NCI-H1105 treated with DMSO at 0.1 percent for 48 hours (cell line): Measurements from ENCODE around the gene NR6A1.

Source experiments
- DNase-seq: peaks from one replicate; lab custom pipeline; 2025; lab: John Stamatoyannopoulos, UW

The NR6A1 gene

DNA sequence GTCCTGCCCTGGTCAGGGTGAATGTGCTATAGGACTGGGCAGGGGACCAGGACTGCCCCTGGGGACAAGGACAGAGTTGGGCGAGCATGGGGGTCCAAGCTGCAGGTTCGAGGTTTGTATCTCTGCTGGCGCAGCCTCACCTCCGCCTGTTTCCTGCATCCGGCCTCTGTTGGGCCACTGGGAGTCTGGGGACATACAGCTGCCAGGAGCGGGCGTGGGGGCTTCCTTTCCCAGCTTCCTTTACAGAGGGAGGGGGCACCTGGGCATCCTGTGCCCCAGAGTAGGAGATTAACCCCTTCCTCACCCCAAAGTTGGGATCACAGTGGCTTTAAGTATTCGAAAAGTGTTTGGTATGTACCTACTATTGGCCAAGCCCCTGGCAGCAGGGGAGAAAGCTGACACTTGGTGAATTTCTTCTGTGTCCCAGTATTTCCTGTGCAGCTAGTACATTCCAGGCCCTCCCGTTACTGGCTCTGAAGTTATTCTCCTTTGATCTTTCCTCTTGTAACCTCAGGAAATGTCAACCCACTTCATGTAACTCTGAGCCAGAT, 24.8 kb upstream of the NR6A1 start:
- no peak for DNase-seq

DNA sequence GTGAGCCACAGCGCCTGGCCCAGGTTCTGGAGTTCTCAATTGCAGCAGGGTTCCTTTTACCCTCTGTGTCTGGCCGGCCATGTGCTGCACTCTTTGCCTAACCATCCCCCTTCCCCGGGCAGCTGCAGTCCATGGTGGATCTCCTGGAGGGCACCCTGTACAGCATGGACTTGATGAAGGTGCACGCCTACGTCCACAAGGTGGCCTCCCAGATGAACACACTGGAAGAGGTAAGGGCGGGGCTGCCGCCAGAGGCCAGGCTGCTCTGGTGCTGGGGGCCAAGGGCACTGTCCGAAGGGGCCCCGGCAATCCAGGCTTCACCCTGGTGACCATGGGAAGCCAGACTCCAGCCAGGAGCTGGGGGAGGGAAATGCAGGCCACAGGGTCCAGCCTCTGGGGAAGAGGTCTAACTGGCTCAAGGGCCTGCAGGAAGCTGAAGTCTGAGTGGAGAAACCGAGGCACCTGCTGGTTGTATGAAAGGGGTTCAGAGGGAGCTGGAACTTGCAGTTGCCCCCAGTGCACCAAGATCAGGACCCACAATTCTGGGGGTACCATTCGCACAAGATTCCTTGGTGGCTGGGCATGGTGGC, 23.9 kb upstream of the NR6A1 start:
- no peak for DNase-seq

DNA sequence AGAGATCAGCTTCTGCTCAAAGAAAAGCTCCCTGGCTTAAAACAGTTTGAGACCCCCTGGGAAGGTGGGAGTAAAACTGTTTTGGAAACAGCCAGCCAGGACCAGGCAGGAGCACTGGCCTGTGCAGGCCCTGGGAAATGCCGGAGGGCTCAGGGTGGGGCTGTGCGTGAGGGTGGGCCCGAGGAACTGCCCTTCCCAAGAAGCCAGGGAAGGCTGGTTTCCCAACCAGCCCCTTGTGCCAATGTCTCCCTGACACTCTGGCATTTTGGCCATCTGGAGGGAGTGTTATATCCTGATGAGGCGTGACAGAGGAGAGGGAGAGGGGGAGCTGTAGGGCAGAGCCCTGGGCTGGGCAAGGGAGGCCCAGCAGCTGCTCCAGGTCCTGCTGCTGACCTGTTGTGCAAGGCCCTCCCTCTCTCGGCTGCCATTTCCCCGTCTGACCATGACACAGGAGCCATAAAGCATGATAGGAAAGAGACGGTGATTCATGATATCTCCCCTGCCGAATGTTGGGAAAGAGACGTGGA, 22.0 kb upstream of the NR6A1 start:
- no peak for DNase-seq

DNA sequence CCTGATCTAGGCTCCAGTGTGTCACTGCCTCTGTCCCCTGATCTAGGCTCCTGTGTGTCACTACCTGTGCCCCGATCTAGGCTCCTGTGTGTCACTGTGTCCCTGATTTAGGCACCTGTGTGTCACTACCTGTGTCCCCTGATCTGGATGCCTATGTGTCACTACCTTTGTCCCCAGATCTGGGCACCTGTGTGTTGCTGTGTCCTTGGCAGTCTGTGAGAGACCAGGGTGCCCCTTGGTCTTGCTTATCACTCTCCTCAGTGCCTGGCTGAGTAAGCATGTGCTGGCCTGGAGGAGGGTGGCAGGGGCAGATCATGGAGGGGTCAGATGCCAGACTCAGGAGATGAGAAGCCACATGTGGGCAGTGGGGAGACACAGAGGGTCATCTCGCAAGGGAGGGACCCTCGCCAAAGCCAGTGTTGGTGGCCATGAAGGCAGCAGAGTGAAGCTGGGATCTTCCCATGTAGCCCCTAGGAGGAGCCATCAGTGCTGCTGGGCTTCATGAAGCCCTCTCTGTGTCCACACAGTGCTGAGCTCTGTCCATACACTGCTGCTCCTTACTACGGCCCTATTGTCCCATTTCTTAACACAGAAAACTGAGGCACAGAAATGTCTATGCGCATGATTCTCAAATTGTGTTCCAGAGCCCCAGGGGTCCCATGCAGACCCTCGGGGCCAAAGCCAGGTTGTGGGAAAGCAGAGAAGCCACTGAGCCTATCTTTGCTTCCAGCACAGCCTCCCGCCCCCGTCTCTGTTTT, 21.3 kb upstream of the NR6A1 start:
- no peak for DNase-seq

DNA sequence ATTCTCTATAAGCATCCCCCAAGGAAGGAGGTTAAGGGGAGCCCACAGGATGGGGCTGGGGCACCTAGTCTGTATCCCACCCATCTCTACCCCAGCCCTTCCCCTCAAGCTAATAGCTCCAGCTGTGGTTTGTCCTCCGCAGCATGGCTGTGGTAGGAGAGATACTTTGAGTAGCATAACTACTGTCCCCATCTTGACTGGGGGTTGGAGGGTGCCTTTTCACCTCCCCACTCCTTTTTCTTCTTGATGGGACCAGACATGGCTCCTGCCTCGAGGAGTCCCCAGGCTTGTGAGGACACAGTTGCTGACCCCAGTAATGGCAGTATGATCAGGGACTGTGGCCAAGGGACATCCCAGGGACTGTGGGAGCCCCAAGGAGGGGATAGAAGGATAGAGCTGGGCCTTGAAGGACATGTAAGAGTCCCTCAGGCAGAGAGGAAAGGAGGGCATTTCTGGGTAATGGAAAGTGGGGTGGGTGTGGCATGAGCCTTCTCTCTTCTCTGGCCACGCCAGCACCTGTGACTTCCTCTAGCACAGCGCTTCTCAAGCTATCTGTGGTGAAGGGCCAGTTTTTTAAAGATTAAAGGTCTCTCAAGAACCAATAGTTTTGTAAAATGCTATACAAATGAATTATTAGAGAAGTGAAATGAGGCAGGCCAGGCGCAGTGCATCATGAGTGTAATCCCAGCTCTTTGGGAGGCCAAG, 19.8 kb upstream of the NR6A1 start:
- DNase-seq = no peak

DNA sequence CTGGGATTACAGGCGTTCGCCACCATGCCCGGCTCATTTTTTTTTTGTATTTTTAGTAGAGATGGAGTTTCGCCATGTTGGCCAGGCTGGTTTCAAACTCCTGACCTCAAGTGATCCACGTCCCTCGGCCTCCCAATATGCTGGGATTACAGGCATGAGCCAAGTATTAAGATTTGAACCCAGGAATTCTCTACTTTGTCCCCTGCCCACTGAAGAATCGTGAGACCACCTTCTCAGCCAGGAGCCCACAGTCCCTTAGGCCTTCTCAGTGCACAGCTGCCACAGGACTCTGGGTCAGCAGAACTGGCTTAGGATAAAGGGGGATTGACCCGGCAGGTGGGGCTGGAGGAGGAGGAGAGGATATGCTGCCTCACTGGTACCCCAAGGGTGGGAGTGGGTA, 19.2 kb upstream of the NR6A1 start:
- no peak for DNase-seq

DNA sequence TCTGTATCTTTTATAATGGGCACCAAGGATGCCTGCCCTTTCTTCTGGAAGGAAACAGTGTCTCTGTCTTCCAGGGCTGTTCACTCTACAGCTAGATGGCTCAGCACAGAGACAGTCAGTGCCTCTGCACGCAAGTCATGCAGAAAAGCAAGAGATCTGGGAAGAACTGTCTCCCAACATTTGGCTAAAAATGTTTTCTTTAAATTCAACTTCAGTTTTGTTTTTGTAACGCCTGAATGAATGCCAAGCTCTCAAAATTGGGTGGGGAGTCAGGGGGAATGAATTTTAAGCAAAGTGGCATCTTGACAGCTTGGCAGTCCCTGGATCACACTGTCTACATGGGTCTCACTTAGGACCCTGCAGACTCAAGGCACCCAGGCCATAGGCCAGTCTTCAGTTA, 18.4 kb upstream of the NR6A1 start:
- DNase-seq = no peak

DNA sequence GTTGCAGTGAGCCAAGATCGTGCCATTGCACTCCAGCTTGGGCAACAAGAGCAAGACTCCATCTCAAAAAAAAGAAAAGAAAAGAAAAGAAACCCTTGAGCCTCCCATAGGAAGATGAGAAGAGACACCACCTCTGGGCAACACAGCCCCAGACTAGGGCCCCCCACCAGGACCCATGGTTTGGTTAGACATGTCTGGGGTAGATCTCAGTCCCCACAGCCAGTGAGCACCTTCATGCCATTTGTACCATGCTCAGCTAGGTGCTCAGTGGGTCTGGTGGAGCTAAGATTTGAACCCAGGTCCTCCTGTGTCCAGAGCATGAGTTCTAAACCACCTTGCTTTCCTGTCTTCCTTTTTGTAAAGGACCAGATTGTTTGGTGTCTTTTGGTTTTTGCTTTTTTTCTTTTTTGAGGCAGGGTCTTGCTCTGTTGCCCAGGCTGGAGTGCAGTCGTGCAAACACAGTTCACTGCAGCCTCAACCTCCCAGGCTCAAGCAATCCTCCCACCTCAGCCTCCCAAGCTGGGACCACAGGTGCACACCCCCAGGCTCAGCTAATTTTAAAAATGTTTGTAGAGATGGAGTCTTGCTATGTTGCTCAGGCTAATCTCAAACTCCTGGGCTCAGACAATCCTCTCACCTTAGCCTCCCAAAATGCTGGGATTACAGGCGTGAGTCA, 17.6 kb upstream of the NR6A1 start:
- DNase-seq = no peak

DNA sequence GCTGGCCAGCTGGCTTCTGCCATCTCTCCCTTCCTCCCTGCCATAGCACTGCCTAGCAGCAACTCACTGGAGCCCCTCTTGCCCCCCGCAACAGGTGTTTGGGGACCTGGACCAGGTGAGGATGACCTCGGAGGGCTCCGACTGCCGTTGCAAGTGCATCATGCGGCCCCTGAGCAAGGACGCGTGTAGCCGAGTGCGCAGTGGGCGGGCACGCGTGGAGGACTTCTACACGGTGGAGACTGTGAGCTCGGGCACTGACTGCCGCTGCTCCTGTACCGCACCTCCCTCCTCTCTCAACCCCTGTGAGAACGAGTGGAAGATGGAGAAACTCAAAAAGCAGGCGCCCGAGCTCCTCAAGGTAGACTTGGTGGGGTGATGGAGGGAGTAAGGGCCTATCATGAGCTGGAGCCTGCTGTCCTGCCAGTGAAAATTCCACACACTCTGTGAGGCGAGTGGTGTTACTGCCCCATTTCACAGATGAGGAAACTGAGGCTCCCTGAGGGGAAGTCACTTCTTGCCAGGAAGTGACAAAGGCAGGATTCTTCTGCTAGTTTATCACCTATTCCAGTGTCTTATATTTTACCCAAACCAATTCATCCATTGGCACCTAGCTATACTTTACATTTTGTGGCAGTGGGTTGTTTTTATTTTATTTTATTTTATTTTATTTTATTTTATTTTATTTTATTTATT, 15.9 kb upstream of the NR6A1 start:
- no peak for DNase-seq

DNA sequence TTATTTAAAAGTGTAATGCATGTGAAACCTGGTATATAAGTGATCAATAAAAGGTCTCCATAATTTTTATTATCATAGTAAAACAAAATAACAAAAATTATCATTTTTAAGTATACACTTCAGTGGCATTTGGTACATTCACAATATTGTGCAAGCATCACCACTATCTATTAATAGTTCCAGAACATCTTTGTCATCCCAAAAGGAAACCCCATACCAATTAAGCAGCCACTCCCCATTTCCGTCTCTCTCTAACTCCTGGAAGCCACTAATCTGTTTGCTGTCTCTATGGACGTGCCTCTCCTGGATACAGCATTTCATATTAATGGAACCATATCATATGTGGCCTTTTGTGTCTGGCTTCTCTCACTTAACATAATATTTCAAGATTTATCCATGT, 13.4 kb upstream of the NR6A1 start:
- DNase-seq = no peak

DNA sequence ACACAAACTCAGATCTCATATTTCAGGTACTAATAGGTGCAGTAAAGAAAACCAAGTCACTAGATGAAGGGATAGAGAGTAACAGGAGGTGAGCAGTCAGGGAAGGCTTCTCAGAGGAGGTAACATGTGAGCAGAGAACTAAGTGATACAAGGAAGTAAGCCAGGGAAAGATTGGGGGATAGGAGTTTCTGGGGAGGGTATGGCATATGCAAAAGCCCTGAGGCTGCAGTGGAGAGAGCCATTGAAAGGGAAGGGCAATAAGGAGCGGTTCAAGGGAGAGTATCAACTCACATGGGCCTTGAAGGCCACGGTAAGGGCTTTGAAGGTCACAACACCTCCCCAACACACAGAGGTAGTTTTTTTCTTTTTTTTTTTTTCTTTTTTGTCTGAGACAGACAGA, 12.7 kb upstream of the NR6A1 start:
- no peak for DNase-seq

DNA sequence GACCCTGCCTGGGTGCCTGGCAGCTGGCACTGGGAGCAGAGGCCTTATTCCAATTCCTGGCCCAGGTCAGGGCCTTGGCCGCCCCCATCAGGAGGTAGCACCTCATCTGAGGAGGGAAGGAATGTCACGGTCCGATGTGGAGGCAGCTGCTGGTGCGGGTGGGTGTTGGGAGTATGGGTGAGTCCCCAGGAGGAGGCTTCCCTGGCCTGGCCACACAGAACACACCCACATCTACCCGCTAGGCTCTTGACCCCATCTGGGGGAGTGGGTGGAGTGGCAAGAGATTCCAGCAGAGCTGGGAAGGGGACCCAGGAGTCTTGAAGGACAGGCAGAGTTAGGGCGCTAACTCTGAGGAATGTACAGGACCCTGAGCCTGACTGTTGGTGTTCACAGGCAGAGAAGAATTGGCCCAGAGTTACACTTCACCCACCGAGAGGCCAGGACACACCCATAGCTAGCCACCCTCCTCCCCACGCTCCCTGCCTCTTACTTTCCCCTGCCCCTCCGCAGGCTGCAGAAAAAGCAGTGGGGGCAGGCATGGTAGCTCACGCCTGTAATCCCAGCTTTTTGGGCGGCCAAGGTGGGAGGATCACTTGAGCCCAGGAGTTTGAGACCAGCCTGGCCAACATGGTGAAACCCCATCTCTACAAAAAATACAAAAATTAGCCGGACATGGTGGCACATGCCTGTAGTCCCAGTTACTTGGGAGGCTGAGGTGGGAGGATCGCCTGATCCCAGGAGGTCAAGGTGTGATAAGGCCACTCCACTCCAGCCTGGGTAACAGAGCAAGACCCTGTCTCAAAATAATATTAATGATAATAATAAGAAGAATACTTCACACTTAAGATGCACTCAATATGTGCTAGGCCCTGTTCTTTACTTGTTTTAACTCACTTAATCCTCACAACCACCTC, 11.8 kb upstream of the NR6A1 start:
- no peak for DNase-seq

DNA sequence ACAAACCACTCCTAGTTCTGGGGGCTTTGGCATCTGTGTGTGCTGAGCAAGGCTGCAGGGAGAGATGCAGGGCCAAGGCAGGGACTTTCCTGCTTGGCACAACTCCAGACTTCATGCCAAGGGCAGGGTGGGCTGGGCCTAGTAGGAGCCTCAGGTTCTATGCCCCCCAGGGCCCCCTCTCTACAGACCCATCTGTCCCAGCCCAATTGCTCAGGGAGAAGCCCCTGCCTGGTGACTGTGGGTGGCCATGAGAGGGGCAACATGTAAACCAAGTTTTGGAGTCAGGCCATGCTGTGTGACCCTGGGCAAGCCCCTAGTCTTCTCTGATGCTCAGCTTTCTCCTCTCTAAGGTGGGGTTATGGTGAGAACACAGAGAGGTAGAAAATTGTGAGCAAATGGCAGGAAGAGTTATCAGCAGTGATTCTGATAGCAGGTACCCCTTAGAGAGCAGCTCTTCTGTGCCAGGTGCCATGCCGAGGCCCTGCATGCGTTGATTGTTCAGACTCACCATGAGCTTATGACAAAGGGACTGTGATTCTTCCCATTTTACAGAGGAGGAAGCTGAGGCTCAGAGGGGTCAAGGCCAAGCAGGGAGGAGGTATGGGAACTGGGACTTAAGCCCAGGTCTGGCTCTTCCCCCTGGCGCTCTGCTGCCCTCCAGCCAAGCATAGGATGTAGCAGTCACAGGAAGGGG, 11.0 kb upstream of the NR6A1 start:
- no peak for DNase-seq

DNA sequence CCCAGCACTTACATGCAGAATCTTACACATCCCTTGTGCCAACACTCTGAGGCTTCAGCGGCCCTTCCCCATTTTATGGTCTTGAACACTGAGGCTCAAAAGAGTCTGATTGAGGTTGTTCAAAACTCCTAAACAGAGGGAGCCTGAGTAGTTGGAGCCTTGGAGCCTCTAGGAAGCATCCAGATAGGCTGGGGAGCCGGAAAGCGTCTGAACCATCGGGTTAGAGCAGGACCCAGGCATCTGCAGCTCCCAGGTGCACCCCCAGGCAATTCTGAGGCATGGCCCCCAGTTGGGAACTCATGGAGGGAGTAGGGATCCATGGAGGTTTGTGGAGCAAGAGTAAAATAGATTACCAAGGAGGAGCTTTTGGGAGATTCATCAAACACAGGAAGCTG, 9.6 kb upstream of the NR6A1 start:
- DNase-seq = no peak

DNA sequence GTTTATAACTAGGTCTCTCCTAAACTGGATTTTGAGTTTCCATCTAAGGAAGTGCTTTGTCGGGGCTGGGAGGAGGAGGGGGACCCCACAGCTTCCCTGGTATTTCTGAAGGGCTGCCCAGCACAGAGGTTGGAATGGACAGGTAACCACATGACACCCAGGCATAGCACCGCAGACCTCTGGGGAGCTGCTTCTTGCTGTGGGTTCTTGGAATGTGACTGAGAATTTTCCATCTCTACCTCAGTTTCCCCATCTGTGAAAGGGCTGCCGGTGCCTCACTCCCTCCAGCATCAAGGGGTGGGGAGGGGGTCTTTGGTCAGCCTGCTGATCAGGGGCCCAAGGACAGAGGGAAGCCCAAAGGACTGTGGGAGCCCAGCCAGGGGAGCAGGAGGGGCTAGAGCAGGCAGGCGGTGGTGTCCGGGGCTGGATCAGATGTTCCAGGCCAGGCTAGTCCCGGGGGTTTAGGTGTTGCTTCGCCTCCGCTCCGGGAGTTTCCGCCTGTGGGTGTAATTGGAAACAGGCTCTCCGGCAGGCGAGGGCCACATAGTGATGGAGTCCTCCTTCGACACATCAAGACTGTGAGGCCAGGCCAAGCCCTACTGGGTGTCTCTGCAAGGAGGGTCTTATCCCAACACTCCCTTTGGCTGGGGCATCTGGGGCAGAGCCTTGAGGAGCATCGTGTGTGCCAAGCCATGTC, 9.1 kb upstream of the NR6A1 start:
- no peak for DNase-seq

DNA sequence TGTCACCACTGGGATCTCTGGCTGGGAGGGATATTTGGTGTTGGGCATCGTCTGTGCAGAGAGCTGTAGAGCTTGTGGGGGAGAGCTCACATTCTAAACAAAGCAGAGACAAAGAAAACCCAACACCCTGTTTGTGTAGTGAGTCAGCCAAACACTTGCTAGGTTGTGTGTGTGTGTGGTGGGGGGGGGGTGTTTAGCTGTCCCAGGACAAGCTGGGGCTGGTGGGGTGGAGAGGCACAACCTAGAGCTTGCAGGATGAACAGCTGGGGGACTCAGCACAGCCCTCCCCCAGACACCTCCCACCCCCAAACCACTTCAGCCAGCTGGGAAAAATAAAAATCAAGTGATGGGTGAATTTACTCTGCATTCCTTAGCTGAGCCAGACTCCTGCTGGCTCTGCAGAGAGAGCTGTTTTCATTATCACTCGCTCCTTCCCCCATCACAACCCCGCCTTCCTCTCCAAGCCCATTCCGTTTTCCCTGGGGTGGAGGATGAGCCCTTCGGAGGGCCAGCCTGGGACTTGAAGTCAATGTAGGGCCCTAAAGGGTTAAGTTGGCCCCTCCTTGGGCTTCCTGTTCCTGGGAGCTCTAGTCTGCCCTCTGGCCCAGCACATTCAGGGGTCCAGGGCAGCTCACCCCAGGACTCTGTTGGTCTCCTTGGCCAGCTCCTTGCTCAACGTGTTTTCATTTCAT, 8.4 kb upstream of the NR6A1 start:
- no peak for DNase-seq

DNA sequence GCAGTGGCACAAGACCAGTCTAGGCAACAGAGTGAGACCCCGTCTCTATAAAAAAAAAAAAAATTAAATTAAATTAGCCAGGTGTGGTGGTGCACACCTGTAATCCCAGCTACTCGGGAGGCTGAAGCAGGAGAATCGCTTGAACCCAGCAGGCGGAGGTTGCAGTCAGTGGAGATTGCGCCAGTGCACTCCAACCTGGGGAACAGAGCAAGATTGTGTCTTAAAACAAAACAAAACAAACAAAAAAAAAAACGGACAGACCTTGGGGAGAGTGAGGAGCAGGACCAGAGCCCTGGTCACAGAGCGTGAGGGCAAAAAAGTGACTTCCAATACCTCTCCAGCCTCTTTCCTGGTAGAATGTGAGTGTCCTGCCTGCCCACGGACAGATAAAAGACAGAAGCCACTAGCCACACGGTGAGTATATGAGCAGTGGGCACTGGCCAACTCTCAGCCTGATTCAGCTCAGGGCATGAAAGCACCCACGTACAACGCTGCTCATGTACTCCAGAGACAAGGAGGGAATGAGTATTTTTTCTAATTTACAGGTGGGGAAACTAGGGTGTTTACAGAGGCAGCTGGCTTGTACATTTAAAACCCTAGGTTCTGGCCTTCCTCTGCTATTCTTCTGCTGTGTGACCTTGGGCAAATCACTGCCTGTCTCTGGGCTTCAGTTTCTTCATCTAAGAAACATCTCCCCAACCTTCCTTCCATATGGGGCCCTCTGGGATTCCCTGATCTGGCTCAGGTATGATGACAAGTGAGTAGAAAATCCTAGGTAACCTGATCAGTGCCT, 7.7 kb upstream of the NR6A1 start:
- DNase-seq = no peak
